A549 treated with AZD9567 at 1 μM for 4 hours (cell line): Measurements from ENCODE around the gene GPD1L. TPM values are rescaled to one million over a fixed set of nuclear protein-coding genes. Genes with fewer than 3 reads are reported as not detected.

Experiments used
- total RNA-seq: library from RNA; stranded (reverse); fragments of 200-300 nt; extraction: Qiagen RNA extraction; gene quantifications from 5 replicates; pipeline ENCODE4 v1.2.3, GENCODE V29; 2022; ENCODE audit not compliant: insufficient read depth

GPD1L gene
- 16.4 to 20.4 TPM (median 20.1 TPM) in 5 replicates for total RNA-seq

DNA sequence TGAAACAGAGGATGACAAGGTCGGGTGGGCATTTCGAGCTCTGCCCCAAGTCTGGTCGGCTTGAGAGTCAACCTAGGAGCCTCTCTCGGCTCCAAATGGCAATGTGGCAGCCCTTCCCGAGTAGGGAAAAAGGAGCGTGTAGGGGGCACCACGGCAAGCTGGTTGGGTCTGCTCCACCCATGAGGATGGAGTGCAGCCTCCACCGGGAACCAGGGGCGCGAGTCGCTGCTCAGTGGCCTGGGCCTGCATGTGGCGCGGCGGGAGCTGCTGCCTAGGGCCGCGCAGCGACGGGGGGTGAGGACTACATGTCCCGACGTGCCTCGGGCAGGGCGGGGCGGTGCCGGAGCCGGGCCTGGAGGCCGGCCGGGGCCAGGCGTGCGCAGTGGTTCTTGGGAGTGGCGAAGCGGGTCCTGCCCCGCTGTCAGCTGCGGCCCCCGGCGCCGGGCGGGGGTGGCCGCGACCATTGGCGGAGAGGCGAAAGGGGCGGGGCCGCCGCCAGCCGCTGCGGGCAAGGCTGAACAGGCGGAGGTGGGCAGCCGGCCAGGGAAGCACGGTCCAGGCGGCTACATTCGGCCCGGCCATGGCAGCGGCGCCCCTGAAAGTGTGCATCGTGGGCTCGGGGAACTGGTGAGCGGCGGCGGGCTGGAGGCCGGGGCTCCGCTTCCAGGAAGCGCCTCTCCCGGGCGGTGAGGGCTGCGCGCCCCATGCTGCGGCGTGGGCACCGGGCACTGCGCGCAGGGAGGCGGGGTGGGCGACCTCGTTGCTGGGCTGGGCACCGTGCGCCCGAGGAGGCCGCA lies at the start of gene GPD1L:
GPD1L (plus strand) TSS at position 489 of the 797 bp plus-strand sequence; CDS start at position 581, 92 bp downstream.

Other genes with a start within 250 kb of the GPD1L start
- gene OSBPL10, start 125.4 kb upstream of the GPD1L start, total RNA-seq, result 14.8 to 23.4 TPM (median 19.4 TPM) in 5 replicates
- gene ZNF860, start 124.9 kb upstream of the GPD1L start, total RNA-seq, result 0.99 to 1.2 TPM (median 1.2 TPM) in 4 of 5 replicates, not detected in the other
- 6.8 to 13.2 TPM (median 11.5 TPM) in 5 replicates for gene CMTM8, start 132.1 kb downstream of the GPD1L start, total RNA-seq